ENCODE data around the gene GNPNAT1. TPM values are rescaled to one million over a fixed set of nuclear protein-coding genes. Genes with fewer than 3 reads are reported as not detected.
A peak's percentile ranks its signal among the peaks of the same experiment; 100 is the strongest.

Gene GNPNAT1
- total and polyA plus RNA-seq, 2 of the 4 experiments (the other 2 are of a cell fraction): 19.4 to 30.5 TPM

- no TSS peak for BruUV-seq (replicated peaks)
- H3K4me3 ChIP-seq (ENCODE audit: insufficient read depth, low read depth, low read length): no peak overlapping the region
- H4K8ac ChIP-seq (ENCODE audit: low read depth in 2 of 2, low read length in 2 of 2): peak overlapping the region in 1 of 2 experiments; percentile 44; a peak in 2 of 4 replicates
- H4K91ac ChIP-seq (ENCODE audit: insufficient read depth, low read depth, low read length): 0 out of 2 replicates have a peak overlapping the region, but pooled peaks have one; percentile 40
- H2BK15ac ChIP-seq (ENCODE audit: low read depth, low read length): peak overlapping the region; percentile 18; the same call in 1 of the 3 replicates
- H3K9me3 ChIP-seq (ENCODE audit: control insufficient read depth, insufficient read depth, low read length): no peaks in the 10 kb centered on the region
- no peak overlapping the region for H4K5ac ChIP-seq (ENCODE audit: low read depth, low read length)
- H3K27ac ChIP-seq (ENCODE audit: insufficient read depth, low read length): no peak overlapping the region
- TF ChIP-seq ELK1 (IDR thresholded peaks at IDR 0.05; ENCODE audit: borderline replicate concordance, low read depth, low read length): no peak
- TF ChIP-seq POLR2A (IDR thresholded peaks at IDR 0.05; ENCODE audit: low read depth, low read length): no peak
- ChIA-PET POLR2A (ENCODE audit: unreplicated experiment) (interaction anchor here (0.6 kb wide), 1 partner anchor 201 kb away, joined by 3 read pairs; no protein-coding TSS in a partner anchor), CTCF (no interaction called here)
- 0 out of 2 replicates have a peak overlapping the region, but pooled peaks have one; percentile 12 for H2BK20ac ChIP-seq (ENCODE audit: low read depth, low read length)
- H3K14ac ChIP-seq (replicated peaks; ENCODE audit: low read depth, low read length): peak overlapping the region; percentile 68; the same call in 1 of the 2 replicates
- H3K4me2 ChIP-seq (ENCODE audit: low read depth, low read length): peak overlapping the region; percentile 52; the same call in 1 of the 2 replicates
- peaks cover 4% of the 10 kb centered on the region; the same call in 1 of the 2 replicates for H3K36me3 ChIP-seq (ENCODE audit: control insufficient read depth, insufficient read depth, low read length)
- H3K4ac ChIP-seq (ENCODE audit: low read depth, low read length): peak overlapping the region; percentile 40
- no peak; the same call in 1 of the 2 replicates for ATAC-seq (ENCODE audit: low read depth)
- no peak overlapping the region for H3K9ac ChIP-seq (ENCODE audit: low read depth, low read length)
- H3K9me1 ChIP-seq (ENCODE audit: insufficient read depth, low read length): no peaks in the 10 kb centered on the region
- H3K56ac ChIP-seq (ENCODE audit: extremely low read depth, insufficient read depth, low read length): no peak overlapping the region
- H3K27me3 ChIP-seq (ENCODE audit: control insufficient read depth, insufficient read depth, low read length): no peaks in the 10 kb centered on the region
- H2BK120ac ChIP-seq (ENCODE audit: low read depth, low read length): no peak overlapping the region
- DNase-seq: peak; percentile 0
- peak overlapping the region; percentile 21; the same call in 1 of the 2 replicates for H3K23ac ChIP-seq (ENCODE audit: low read depth, low read length)
- peaks cover 5% of the 10 kb centered on the region for H3K4me1 ChIP-seq (ENCODE audit: control insufficient read depth, insufficient read depth, low read length)
- H2BK5ac ChIP-seq (ENCODE audit: low read depth, low read length, poor library complexity, severe bottlenecking): peak overlapping the region; percentile 79
- H3K18ac ChIP-seq (ENCODE audit: low read depth, low read length): peak overlapping the region; percentile 86; the same call in 1 of the 2 replicates
- in situ Hi-C loops (cut with MboI; ENCODE audit: low sequenced_read_pairs): no loop called here
- no peaks in the 10 kb centered on the region for H4K20me1 ChIP-seq (ENCODE audit: insufficient read depth, low read length)
- peaks cover 11 to 37% of the 10 kb centered on the region in 2 experiments; a peak in 3 of 4 replicates for H3K79me1 ChIP-seq (ENCODE audit: low read depth in 1 of 2, low read length in 2 of 2)
- H2AK5ac ChIP-seq (ENCODE audit: low read depth, low read length): no peak overlapping the region
- H2AFZ ChIP-seq (replicated peaks; ENCODE audit: low read length, poor library complexity): no peak overlapping the region
- no peak overlapping the region for H2AK9ac ChIP-seq (replicated peaks; ENCODE audit: low read depth, low read length, poor library complexity)
- dilution Hi-C loops (cut with HindIII; ENCODE audit: low sequenced_read_pairs, unreplicated experiment): no loop called here
- intact Hi-C loops (cut with micrococcal nuclease): loop anchor here (10.0 kb wide), 1 partner anchor 413 kb away; the partner anchor contains the start of gene DDHD1
Observed at GRCh38 chr14:52741865-52742264, 49.5 kb downstream of the GNPNAT1 start.

Measured in IMR-90 (cell line).